ENCODE results near the gene UTP15. TPM values are rescaled to one million over a fixed set of nuclear protein-coding genes. Genes with fewer than 3 reads are reported as not detected.
A peak's percentile ranks its signal among the peaks of the same experiment; 100 is the strongest.

Gene UTP15
- total RNA-seq, 1 donor from 2014 or later: 20.9 TPM

- Histone ChIP-seq H3K27me3 (no peaks in the 10 kb centered on the region), H3K36me3 (peaks cover 0 to 23% of the 10 kb centered on the region in 2 donors), H3K27ac (no peak overlapping the region), H3K4me3 (peak overlapping the region; percentile 87 to 91), H3K4me1 (peaks cover 39% of the 10 kb centered on the region), H3K9me3 (no peaks in the 10 kb centered on the region)
- DNase-seq (ENCODE audit: extremely low spot score in 2 of 2): no peak
- TF ChIP-seq CTCF (IDR thresholded peaks at IDR 0.05): no peak
- TF ChIP-seq POLR2AphosphoS5 (IDR thresholded peaks at IDR 0.05; ENCODE audit: insufficient read depth in 1 of 2, low read depth in 1 of 2): no peak
- no peak for TF ChIP-seq POLR2A (IDR thresholded peaks at IDR 0.05)
- intact Hi-C loops (cut with DNase I): no loop called here
Measured at GRCh38 chr5:73564018-73564417, 1.5 kb upstream of the UTP15 start.

DNA sequence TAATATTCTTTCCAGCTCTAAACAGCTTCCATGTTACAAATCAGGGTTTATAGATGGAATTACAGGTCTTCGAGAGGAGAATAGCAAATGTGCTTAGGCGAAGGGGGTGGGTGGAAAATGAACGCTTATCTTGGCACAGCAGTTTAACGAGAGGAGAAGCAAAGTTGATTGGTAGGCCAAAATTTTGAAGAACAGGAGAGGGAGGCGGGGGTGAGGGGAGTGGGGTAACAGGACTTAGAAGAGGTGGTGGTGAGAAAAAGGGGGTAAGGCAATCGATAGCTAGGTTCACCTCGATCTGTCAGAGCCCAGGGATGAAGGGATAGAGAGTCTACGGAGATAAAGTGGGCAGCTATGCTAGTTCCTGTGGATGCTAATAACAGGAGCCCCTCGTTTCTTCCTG is 868 bp upstream of the UTP15 start:
- Histone ChIP-seq H3K36me3 (peaks cover 0 to 19% of the 10 kb centered on the region in 2 donors), H3K4me3 (peak overlapping the region; percentile 87 to 91), H3K4me1 (peaks cover 39% of the 10 kb centered on the region), H3K27ac (peak overlapping the region; percentile 93), H3K27me3 (no peaks in the 10 kb centered on the region), H3K9me3 (no peaks in the 10 kb centered on the region)
- TF ChIP-seq POLR2AphosphoS5 (IDR thresholded peaks at IDR 0.05; ENCODE audit: insufficient read depth in 1 of 2, low read depth in 1 of 2) (no peak), CTCF (IDR thresholded peaks at IDR 0.05) (no peak), POLR2A (IDR thresholded peaks at IDR 0.05) (no peak)
- intact Hi-C loops (cut with DNase I): no loop called here
- DNase-seq (ENCODE audit: extremely low spot score in 2 of 2): no peak

- Histone ChIP-seq H3K36me3 (peaks cover 0 to 13% of the 10 kb centered on the region in 2 donors), H3K27me3 (no peaks in the 10 kb centered on the region), H3K9me3 (no peaks in the 10 kb centered on the region), H3K27ac (peak overlapping the region; percentile 93), H3K4me3 (peak overlapping the region; percentile 87 to 91), H3K4me1 (peaks cover 39% of the 10 kb centered on the region)
- TF ChIP-seq POLR2A (IDR thresholded peaks at IDR 0.05) (no peak), CTCF (IDR thresholded peaks at IDR 0.05) (no peak), POLR2AphosphoS5 (IDR thresholded peaks at IDR 0.05; ENCODE audit: insufficient read depth in 1 of 2, low read depth in 1 of 2) (no peak)
- DNase-seq (ENCODE audit: extremely low spot score in 2 of 2): no peak
- intact Hi-C loops (cut with DNase I): no loop called here
Measured at GRCh38 chr5:73565969-73566547, 515 bp downstream of the UTP15 start.

GRCh38 chr5:73582285-73583145 is 17.0 kb downstream of the UTP15 start:
- Histone ChIP-seq H3K27me3 (no peaks in the 10 kb centered on the region), H3K9me3 (no peaks in the 10 kb centered on the region), H3K4me1 (no peaks in the 10 kb centered on the region), H3K4me3 (no peak overlapping the region), H3K27ac (no peak overlapping the region), H3K36me3 (peaks cover 0 to 36% of the 10 kb centered on the region in 2 donors)
- no peak for TF ChIP-seq POLR2AphosphoS5 (IDR thresholded peaks at IDR 0.05; ENCODE audit: insufficient read depth in 1 of 2, low read depth in 1 of 2)
- no peak for TF ChIP-seq CTCF (IDR thresholded peaks at IDR 0.05)
- TF ChIP-seq POLR2A (IDR thresholded peaks at IDR 0.05): no peak
- intact Hi-C loops (cut with DNase I): no loop called here
- DNase-seq (ENCODE audit: extremely low spot score in 2 of 2): no peak

- Histone ChIP-seq H3K9me3 (no peaks in the 10 kb centered on the region), H3K27me3 (no peaks in the 10 kb centered on the region), H3K36me3 (no peaks in the 10 kb centered on the region), H3K4me1 (no peaks in the 10 kb centered on the region), H3K27ac (no peak overlapping the region), H3K4me3 (no peak overlapping the region)
- intact Hi-C loops (cut with DNase I): no loop called here
- DNase-seq (ENCODE audit: extremely low spot score in 2 of 2): no peak
- no peak for TF ChIP-seq POLR2AphosphoS5 (IDR thresholded peaks at IDR 0.05; ENCODE audit: insufficient read depth in 1 of 2, low read depth in 1 of 2)
- no peak for TF ChIP-seq POLR2A (IDR thresholded peaks at IDR 0.05)
- TF ChIP-seq CTCF (IDR thresholded peaks at IDR 0.05): no peak
Measured at GRCh38 chr5:73587923-73588322, 22.4 kb downstream of the UTP15 start.
